ENCODE results near the gene CFC1B. TPM values are rescaled to one million over a fixed set of nuclear protein-coding genes. Genes with fewer than 3 reads are reported as not detected.
"Not testable (repeated sequence)": the region's sequence is repeated elsewhere in the genome, so short reads cannot be mapped to it uniquely, and the experiment has no call there.

The CFC1B gene
- not detected for total RNA-seq
- polyA plus RNA-seq = not detected
- long read RNA-seq, donor 1 = 0 reads
- long read RNA-seq, donor 2 = 0 reads
- long read RNA-seq, donor 3 = 0 reads

DNA sequence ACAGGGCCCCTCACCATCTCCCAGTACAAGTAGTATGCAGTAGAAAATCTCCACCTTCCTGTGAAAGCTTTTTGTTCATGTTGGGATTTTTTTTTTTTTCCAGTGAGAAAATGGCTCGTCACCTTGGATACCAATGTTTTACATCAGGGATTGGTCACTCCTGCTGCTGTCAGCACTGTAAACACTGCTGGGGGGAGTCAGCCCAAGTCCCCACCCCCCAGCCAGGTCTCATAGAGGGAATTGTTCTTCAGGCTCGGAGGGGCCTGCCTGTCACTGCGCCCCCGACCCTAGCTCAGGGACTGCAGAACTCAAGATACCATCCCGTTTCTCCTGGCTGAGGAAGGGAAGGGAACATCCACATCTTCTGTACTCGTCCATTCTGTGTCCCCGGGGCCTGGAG, at the start of gene CFC1B:
CFC1B (plus strand) TSS at position 231 of the 400 bp plus-strand sequence. CDS start 263 bp downstream, outside the sequence.
- H3K4me1 ChIP-seq; intact Hi-C loops (cut with DNase I); DNase-seq; H3K9me3 ChIP-seq; H3K36me3 ChIP-seq; H3K27me3 ChIP-seq; H3K4me3 ChIP-seq; H3K27ac ChIP-seq; ATAC-seq: not testable (repeated sequence)
- no CpG with 5 or more reads among the region's 7 CpGs for WGBS, 2 donors

DNA sequence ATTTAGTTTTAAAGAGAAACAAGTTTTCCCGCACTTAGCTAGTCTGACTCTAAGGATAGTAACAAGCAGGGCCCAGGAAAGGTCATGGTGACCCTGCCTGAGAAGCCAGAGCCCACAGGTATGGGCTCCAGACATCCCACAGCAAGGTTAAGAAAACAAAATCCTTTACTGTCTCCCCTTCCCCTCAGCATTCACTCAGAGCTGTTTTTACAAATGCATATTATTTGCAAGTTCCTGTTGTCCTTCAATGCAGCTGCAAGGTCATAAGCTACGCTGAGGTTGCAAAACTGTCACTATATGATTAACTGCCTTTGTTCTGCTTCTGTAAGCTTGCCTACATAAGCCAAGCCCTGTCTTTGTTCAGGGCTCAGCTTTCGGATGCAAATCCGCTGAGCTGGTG, 29.9 kb upstream of the CFC1B start:
- not testable (repeated sequence) for DNase-seq, ATAC-seq
- 48 to 93% methylated on average over 2 to 3 of the region's 4 CpGs for WGBS, 2 donors

DNA sequence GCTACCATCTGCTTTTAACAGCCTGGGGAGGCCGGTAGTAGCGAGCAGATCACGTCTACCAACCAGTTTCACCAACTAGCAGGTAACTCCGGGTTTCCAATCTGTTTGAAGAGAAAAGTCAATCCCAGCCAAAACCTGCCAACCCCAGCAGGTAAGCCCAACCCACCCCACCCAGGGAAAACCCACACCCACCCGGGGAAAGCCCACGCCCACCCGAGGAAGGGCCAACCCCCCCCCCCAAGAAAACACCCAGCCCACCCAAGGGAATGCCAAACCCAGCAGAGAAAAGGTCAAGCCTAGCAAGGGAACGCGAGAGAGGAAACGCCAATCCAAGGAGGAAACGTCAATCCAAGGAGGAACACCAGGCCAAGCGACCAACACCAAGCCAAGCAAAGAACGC, 11.8 kb upstream of the CFC1B start, which contains the start of gene POTEI:
POTEI (minus strand) TSS at position 101 of the 400 bp plus-strand sequence; CDS start at position 8, 93 bp downstream.
- WGBS, 2 donors = 60% methylated on average over 3 of the region's 13 CpGs; no CpG with 5 or more reads in 1 of the 2 donors
- intact Hi-C loops (cut with DNase I); DNase-seq: not testable (repeated sequence)

More for the DNA sequence above, 29.9 kb upstream of the CFC1B start:
- H3K27me3 ChIP-seq; H3K36me3 ChIP-seq; H3K9me3 ChIP-seq; H3K4me1 ChIP-seq; intact Hi-C loops (cut with DNase I); H3K27ac ChIP-seq; H3K4me3 ChIP-seq: not testable (repeated sequence)

GRCh38 chr2:130510807-130511746, 9.9 kb upstream of the CFC1B start:
- intact Hi-C loops (cut with DNase I); H3K4me3 ChIP-seq; H3K36me3 ChIP-seq; DNase-seq; ATAC-seq; H3K27me3 ChIP-seq; H3K9me3 ChIP-seq; H3K27ac ChIP-seq; H3K4me1 ChIP-seq: not testable (repeated sequence)
- WGBS, 2 donors = 66% methylated on average over 2 of the region's 31 CpGs; no CpG with 5 or more reads in 1 of the 2 donors

More for the DNA sequence above, 11.8 kb upstream of the CFC1B start, which contains the start of gene POTEI:
- not testable (repeated sequence) for H3K4me1 ChIP-seq, H3K4me3 ChIP-seq, ATAC-seq, H3K27ac ChIP-seq, H3K9me3 ChIP-seq, H3K36me3 ChIP-seq, H3K27me3 ChIP-seq

DNA sequence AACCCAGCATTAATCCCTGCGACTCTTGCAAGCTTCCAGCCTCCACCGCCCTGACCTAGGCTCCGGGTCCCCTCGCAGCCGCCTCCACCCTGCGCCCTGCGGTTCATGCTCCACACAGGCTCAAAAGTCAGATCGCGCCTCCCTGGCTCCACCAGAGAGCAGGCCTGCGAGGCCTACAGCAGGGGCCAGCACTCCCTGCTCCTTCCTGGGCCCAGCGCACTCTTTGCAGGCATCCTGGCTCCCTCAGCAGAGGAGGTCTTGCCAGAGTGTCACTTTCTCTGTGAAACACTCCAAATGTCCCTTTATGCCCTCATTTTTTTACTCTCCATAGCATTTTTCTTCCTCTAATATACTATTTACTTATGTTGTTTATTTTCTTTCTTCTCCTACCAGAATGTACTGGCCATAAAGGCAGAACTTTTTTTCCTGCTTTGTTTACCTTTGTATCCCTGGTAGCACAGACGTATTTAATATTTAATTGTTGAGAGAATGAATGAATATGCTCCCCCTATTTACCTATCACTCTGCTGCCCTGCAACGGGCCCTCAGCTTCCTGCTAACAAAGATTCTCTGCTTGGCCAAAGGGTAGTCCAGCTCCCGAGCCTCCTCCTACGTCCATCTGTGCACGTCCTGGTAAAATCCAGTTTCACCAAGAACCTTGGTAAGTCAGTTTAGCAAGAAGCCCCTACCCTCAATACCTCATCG, 9.1 kb upstream of the CFC1B start:
- WGBS, 2 donors = 90 to 97% methylated on average over 4 of the region's 17 CpGs
- H3K4me3 ChIP-seq; H3K27me3 ChIP-seq; H3K4me1 ChIP-seq; intact Hi-C loops (cut with DNase I); H3K36me3 ChIP-seq; H3K27ac ChIP-seq; H3K9me3 ChIP-seq; DNase-seq: not testable (repeated sequence)
- peak in 2 of 8 donors; percentile 16 to 55 for ATAC-seq

GRCh38 chr2:130518516-130519106, 2.4 kb upstream of the CFC1B start:
- H3K27me3 ChIP-seq; DNase-seq; H3K4me3 ChIP-seq; H3K9me3 ChIP-seq; H3K36me3 ChIP-seq; H3K27ac ChIP-seq; H3K4me1 ChIP-seq; intact Hi-C loops (cut with DNase I): not testable (repeated sequence)
- no CpG with 5 or more reads among the region's 12 CpGs for WGBS, 2 donors
- peak in 6 of 8 donors; percentile 47 to 75 (median 63) for ATAC-seq

DNA sequence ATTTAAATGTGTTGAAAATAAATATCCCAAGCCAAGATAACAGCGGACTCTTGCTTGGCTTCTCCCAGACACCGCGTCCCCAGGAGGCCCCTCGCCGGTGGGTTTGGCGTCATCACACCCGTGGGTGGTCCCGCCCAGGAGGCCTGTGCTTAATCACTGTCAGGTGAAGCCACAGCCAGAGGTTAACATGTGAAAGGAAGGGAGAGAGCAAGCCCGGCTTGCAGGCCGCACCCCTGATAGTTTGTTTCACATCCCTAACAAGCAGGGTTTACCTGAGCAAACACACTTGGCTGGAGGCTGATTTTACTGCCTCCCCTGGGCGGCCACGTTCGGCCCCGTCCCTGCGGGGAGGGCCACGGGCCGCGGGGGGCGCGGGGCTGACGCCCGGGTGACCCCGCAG, 1.4 kb downstream of the CFC1B start:
- H3K27me3 ChIP-seq; DNase-seq; H3K27ac ChIP-seq; ATAC-seq; H3K36me3 ChIP-seq; H3K4me3 ChIP-seq; intact Hi-C loops (cut with DNase I); H3K9me3 ChIP-seq; H3K4me1 ChIP-seq: not testable (repeated sequence)
- no CpG with 5 or more reads among the region's 23 CpGs for WGBS, 2 donors

- H3K27ac ChIP-seq; H3K4me3 ChIP-seq; intact Hi-C loops (cut with DNase I); H3K36me3 ChIP-seq; DNase-seq; H3K9me3 ChIP-seq; H3K4me1 ChIP-seq; H3K27me3 ChIP-seq: not testable (repeated sequence)
- no CpG with 5 or more reads among the region's 40 CpGs for WGBS, 2 donors
- peak in 5 of 8 donors; percentile 31 to 69 (median 63) for ATAC-seq
These were observed 6.4 kb downstream of the CFC1B start for GRCh38 chr2:130527365-130527967.

DNA sequence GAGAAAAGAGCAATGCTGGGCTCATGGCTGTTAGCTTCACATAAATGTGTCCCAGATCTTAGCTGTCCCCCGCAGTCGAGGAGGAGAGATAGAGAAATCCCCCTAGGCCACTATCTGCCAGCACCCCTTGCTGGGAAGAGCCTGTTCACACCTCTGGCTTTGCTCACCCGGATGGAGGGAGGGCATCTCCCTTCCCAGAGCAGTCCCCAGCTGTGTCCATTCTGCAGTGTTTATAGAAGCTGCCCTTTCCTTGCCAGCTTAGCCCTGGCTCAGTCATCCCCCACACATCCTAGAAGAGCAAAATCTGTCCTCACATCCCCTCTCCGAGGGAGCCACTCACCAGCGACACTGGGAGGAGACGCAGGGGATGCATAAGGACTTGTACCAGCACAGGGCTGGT, 8.5 kb downstream of the CFC1B start:
- H3K36me3 ChIP-seq; H3K4me1 ChIP-seq; H3K9me3 ChIP-seq; H3K4me3 ChIP-seq; H3K27ac ChIP-seq; H3K27me3 ChIP-seq; DNase-seq; intact Hi-C loops (cut with DNase I); ATAC-seq: not testable (repeated sequence)
- no CpG with 5 or more reads among the region's 6 CpGs for WGBS, 2 donors

DNA sequence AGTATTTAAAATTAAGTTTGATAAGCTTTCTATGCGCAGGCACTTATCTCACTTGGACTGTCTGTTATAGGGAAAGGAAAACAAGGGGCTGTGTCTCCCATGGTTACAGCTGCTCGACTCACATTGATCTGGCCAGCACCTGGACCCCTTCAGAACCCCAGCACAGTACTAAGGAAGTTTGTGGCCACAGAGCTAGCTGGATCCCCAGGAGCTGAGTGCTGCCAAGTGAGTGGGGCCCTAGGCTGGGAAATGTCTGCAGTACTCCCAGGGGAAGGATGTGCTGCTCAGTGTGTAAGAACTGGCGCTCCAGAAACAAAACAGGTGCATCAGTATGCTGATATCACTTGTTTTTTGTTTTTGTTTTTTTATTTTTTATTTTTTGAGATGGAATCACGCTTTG, 9.2 kb downstream of the CFC1B start:
- H3K36me3 ChIP-seq; H3K27me3 ChIP-seq; H3K27ac ChIP-seq; H3K9me3 ChIP-seq; H3K4me3 ChIP-seq; DNase-seq; intact Hi-C loops (cut with DNase I); H3K4me1 ChIP-seq; ATAC-seq: not testable (repeated sequence)
- no CpG with 5 or more reads among the region's 4 CpGs for WGBS, 2 donors
